Measurements from ENCODE around the gene ARF3.

ARF3 gene

DNA sequence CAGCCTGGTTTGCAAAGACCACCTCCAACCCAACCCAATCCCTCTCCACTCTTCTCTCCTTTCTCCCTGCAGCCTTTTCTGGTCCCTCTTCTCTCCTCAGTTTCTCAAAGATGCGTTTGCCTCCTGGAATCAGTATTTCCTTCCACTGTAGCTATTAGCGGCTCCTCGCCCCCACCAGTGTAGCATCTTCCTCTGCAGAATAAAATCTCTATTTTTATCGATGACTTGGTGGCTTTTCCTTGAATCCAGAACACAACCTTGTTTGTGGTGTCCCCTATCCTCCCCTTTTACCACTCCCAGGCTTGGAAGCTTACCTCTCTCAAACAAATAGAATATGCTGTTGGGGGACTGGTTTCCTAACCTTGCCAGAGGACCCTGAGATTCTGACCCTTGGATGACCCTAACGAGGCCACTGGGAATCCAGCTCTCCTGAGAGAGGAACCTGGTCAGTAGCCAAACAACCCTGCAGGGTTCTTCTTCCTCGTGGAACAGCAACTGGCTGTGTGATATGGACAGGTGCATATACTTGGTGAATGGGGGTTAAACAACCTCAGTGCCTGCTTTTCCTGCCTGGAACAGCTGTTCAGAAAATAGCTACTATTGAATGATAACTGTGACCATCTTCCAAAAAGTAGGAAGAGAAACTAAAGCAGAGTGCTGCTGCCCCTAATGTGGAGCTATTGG is 25.3 kb upstream of the ARF3 start:
- H3K4me3 ChIP-seq (ENCODE audit: low read depth, low read length), result no peak overlapping the region

DNA sequence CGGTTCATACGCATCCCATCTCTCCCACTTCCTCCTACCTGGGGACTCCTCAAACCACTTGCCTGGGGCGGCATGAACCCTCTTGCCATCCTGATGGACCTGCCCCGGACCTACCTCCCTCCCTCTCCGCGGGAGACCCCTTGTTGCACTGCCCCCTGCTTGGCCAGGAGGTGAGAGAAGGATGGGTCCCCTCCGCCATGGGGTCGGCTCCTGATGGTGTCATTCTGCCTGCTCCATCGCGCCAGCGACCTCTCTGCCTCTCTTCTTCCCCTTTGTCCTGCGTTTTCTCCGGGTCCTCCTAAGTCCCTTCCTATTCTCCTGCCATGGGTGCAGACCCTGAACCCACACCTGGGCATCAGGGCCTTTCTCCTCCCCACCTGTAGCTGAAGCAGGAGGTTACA is 24.5 kb upstream of the ARF3 start:
- H3K4me3 ChIP-seq (ENCODE audit: low read depth, low read length), result peak overlapping the region; percentile 4

DNA sequence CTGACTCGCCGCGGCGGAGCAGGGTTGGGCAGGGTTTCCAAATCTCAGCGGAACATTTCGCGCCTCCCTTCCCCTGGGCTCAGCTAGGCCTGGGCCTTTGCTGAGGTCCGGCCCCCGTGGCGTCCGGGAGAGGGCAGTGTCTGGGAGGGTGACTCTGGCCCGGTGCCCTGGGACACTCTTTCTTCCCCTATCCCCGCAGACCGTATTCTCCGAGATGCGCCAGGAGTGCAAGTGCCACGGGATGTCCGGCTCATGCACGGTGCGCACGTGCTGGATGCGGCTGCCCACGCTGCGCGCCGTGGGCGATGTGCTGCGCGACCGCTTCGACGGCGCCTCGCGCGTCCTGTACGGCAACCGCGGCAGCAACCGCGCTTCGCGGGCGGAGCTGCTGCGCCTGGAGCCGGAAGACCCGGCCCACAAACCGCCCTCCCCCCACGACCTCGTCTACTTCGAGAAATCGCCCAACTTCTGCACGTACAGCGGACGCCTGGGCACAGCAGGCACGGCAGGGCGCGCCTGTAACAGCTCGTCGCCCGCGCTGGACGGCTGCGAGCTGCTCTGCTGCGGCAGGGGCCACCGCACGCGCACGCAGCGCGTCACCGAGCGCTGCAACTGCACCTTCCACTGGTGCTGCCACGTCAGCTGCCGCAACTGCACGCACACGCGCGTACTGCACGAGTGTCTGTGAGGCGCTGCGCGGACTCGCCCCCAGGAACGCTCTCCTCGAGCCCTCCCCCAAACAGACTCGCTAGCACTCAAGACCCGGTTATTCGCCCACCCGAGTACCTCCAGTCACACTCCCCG is 23.9 kb upstream of the ARF3 start:
- peak overlapping the region; percentile 48 for H3K4me3 ChIP-seq (ENCODE audit: low read depth, low read length)

DNA sequence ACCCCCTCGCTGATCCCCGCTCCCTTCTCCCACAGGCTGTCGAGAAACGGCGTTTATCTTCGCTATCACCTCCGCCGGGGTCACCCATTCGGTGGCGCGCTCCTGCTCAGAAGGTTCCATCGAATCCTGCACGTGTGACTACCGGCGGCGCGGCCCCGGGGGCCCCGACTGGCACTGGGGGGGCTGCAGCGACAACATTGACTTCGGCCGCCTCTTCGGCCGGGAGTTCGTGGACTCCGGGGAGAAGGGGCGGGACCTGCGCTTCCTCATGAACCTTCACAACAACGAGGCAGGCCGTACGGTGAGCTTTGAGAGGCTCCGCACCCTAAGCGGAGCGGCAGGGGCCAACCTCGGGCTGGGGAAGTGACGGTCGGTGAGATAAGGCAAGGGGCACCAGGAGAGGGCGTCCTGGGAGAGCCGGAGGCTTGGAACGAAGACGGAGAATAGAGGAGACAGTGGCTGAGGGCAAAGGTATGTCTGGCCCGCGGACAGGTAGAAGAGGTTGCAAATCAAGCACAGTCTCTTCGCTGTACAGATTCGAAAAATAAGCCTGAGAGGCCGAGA is 23.2 kb upstream of the ARF3 start:
- H3K4me3 ChIP-seq (ENCODE audit: low read depth, low read length), result peak overlapping the region; percentile 48

DNA sequence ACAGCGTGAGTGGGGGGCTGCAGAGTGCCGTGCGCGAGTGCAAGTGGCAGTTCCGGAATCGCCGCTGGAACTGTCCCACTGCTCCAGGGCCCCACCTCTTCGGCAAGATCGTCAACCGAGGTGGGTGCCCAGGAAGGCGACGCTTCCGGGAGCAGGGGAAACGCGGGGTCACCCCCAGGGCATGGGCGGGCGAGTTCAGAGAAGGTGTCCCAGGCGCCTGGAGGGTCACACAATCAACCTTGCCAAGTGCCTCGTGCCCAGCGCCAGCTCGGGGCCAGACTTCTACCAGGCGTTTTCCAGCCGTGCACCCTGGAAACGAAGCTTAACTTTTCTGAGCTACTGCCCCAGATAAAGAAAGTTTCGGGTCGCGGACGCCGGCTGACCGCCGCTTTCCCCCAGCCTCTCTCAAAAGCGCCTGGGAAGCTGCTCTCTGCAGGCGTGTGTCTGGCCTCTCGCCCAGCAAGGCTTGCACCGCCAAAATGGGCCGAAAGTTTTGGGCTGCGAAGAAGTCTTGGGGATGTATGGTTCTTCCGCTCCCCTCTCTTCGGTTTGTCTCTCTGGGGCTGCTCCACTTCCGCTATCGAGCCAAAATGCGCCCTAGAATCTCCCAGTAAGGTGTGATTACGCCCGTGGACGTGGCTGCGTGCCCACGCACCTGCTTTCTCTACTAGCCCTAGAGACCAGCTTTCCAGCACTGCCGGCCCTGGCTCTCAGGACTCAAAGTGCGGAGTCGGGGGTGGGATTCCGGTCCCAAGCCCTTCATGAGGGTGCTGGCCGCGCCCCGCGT is 22.5 kb upstream of the ARF3 start:
- peak overlapping the region; percentile 1 for H3K4me3 ChIP-seq (ENCODE audit: low read depth, low read length)

DNA sequence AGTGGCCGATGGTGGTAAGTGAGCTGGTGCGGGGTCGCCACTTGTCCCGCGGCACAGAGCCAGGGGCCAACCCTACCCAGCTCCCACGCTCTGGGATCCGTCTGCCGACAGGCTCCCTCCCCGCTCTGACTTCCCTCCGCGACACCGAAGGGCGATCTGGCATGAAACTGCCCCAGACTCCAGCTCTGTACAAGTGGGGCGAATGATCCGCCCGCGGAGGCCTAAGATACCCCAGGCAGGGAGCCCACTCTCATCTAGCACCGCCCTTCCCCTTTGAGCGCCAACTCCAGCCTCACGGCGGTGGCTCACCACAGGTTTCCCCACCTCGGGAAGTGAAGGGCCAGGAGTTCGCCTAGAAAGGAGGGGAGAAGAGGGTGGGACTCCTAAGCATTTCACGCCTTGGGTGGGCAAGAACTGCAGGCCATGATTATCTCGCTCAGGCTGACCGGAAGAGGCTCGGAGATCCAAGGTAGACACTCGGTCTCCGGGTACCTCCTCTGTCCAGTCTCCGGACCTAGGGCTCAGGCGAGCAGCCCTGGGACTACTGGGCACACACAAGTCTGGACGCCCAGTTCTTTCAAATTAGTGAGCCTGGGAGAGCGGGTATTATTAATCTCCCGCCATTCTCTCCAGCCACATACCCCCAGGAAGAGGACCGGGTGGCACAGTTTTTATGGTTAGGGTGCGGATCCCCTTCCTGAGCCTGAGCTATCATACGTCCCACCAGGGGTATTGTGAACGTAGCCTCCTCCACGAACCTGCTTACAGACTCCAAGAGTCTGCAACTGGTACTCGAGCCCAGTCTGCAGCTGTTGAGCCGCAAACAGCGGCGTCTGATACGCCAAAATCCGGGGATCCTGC is 21.7 kb upstream of the ARF3 start:
- H3K4me3 ChIP-seq (ENCODE audit: low read depth, low read length), result no peak overlapping the region

DNA sequence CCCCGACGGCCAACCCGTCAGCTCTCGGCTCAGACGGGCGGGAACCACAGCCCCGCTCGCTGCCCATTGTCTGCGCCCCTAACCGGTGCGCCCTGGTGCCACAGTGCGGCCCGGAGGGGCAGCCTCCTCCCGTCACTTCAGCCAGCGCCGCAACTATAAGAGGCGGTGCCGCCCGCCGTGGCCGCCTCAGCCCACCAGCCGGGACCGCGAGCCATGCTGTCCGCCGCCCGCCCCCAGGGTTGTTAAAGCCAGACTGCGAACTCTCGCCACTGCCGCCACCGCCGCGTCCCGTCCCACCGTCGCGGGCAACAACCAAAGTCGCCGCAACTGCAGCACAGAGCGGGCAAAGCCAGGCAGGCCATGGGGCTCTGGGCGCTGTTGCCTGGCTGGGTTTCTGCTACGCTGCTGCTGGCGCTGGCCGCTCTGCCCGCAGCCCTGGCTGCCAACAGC is 21.0 kb upstream of the ARF3 start, which contains the start of gene WNT1:
Gene WNT1, plus strand, starts transcription at position 32 of the 450 bp plus-strand sequence. Its CDS starts 329 bp downstream, at position 361.
- no peak within 1 kb of the TSS for H3K4me3 ChIP-seq (ENCODE audit: low read depth, low read length)

DNA sequence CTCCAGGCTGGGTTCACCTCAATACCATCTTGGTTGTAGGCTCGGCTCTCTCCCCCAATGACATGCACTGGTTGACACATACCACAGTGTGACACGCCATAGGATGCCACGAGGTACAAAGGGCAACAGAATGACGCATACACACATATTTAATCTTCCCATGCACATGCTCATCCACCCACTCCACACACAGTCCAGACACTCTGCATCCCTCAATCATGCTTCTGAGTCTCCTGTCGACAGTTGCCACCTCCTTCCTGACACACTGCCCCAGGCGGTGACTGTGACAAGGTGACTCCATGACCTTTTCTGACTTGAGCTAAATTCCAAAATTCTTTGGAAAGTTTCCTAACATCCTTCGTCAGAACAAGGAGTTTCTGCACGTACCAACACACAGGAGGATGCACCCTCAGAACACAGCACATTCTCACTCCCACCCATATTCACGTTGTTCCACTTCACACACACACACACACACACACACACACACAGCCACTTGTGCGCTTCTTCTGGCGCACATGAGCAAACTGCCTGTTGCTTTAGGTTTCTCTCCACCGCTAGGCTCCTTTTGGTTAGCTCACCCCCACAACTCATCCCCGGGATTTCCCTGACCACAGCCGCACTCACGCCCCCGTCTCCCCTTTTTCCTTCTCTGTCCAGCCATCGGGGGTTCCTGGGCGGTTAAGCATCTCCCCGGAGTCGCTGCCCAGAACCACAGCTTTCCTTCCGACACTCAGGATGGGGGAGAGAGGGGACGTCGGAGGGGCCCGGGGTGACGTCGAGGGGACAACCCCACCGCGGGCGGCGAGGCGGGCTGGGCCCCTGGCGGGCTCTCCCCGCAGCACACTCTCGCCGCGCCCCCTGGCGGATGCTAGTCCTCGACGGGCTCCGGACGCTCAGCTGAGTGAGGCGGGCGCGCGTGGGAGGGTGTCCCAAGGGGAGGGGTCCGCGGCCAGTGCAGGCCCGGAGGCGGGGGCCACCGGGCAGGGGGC is 20.3 kb upstream of the ARF3 start:
- no peak overlapping the region for H3K4me3 ChIP-seq (ENCODE audit: low read depth, low read length)

DNA sequence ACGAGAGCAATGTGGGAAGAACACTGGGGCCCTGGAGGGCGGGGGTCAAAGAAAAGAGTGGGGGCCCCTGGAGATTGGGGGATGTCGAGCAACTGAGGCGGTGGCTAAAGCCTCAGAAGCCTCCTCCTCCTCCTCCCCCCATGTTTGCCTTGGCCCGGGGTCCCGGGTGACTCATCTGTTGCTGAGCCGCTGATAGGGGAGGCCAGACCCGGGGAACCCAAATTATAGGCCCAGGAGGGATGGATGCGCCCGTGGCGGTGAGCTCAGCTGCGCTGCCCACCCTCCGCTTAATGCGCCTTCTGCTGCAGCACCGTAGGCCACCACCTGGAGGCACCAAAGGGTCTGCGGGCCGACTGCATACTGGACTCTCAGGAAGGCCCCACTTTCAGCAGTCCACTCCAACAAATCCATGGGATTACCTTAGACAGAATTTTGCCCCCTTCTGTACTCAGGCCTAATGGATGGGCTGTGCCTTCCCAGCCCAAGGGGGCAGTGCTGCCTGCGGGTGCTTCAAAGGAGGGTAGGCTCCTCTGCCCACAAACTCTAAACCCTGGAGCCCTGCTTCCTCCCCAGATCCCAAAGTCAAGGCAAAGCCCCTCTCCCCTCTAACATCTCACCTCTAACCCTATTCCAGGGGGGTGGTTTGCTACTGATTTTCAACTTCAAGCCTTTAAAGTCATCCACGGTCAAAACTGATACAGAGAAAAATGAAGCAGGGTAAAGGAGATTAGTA is 16.8 kb upstream of the ARF3 start:
- no peak overlapping the region for H3K4me3 ChIP-seq (ENCODE audit: low read depth, low read length)

DNA sequence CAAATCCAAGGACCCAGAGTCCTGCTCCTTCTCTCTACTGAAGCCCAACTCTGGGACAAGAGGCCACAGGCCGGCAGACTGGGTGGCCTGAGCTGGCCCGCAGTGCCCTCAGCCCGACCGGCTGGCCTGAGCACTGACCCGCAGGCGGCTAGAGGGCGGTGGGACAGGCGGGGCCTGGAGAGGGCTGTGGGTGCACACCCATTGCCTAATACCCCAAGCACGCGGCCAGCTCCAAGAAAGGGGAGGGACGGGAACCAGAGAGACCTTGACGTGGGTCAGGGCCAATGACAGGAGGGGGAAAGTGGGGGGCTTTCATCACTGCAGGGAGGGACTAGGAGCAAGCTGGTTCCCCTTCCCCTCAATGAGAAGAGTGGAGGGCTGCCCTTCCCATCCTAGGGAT is 16.2 kb upstream of the ARF3 start:
- H3K4me3 ChIP-seq (ENCODE audit: low read depth, low read length), result no peak overlapping the region

DNA sequence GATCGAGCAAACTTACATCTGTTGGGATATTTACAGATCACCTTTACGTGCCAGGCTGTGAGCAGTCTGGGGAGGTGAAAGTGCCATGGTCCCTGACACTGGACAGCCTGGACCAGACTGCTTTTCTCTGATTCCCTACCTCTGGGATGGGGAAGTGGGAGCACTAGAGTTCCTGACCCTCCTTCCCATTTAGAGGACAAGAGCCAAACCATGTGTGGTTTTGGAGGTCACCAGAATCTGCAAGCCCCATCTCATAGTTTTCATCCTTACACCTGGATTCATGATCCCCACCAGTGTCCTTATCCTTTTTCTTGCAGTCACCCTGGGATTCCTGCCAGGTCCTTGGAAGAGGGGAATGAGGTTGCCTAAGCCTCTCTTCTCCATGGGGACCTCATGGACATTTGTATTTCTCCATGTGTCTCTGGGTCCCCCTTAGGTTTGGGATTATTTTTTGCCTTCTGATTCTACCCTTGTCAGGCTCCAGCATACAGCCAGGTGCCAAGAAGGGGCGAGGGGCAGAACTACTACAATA is 15.7 kb upstream of the ARF3 start:
- no peak overlapping the region for H3K4me3 ChIP-seq (ENCODE audit: low read depth, low read length)

DNA sequence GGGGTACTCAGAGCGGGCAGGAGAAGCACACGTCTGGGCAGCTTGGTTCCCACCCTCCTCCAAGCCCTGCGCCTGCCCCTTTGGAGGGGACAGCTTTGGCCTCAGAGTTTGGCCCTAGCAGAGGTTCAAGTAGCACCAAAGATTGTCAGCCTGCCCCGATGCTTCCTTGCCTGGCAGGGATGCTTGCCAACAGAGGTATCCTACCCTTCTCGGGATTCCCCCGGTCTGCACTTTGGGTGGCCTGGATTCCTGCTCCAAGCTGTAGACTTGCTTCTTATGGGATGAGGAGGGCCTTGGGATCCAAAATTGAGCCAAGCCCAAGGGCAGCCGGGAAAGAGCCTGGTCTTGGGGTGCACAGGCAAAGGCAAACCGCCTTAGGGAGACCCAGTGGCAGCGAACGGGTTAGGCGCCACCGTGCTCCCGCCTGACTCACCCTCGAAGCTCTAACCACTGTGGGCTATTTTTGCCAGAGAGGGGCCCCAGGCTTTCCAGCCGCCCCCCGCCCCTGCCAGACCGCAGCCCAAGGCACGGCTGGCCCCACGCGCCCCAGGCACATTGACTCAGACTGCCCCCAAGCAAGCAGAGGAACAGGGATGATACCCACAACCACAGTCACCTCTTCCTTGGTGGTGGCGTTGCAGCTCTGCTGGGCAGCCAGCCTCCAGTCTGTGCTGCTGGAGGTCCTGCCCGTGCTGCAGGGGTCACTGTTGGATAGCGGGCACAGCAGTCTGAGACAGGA is 15.1 kb upstream of the ARF3 start:
- H3K4me3 ChIP-seq (ENCODE audit: low read depth, low read length), result no peak overlapping the region

DNA sequence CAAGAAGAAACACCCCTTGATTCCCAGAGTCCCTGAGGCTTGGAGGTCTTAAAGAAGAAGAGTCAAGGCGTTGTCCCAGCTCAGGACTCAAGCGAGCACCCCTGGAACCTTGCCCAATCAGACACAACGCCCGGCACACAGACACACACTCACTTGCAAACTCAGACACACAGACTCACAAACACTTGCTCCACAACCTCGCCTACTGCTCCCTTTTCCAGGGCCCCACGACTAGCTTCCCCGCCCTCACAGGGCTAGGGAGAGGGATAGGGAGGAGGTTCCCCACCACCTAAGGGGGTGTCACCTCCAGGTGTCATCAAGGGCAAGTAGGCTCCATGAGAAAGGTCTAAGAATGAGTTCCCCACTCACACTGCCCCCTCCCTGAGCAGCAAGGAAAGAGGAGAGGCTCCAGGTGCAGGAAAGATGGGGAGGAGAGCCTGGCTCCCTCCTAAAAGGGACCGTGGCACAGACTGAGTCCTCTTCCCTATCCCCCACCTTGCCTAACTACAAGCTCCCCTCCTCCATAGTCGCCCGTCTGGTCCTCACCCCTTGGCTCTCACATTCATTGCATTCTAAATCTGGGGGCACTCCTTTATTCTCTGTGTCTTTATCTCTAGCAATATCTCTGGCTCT is 13.5 kb upstream of the ARF3 start:
- H3K4me3 ChIP-seq (ENCODE audit: low read depth, low read length), result no peak overlapping the region

DNA sequence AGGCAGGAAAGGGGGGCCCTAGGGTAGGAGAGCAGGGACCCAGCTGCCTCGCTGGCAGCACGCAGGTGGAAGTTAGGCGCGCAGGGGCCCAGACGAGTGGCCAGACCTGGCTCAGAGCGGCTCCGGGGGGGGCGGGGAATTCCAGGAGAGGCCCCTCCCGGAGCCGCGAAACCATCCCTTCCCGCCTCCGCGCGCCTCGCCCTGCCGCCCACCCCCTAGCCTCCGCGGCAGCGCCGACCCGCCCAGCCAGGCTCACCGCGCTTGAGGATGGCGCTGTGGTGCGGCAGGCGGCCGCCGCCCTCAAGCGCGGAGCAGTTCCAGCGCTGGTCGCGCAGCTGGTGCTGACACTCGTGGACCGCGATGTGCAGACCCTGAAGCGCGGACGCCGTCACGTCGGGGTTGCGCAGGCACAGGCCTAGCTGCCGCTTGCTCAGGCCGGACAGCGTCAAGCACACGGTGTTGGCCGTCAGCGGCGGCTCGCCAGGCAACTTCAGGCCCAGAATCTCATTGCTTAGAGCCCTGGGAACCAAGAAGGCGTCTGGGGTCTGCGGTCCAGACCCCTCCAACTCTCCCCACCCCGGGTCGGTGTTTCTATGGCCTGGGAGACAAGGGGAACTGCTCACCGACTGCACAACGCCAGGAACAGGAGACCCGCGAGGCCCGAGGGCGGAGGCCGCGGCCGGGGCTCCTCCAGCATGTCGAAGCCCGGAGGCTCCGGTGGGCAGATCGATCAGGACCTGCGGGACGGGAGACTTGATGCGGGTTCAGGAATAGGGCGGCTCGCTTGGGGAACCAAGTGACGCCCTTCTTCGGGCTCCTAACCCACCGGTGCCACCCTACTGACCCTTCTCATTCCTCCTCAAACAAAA is 12.8 kb upstream of the ARF3 start:
- H3K4me3 ChIP-seq (ENCODE audit: low read depth, low read length), result peak overlapping the region; percentile 10

DNA sequence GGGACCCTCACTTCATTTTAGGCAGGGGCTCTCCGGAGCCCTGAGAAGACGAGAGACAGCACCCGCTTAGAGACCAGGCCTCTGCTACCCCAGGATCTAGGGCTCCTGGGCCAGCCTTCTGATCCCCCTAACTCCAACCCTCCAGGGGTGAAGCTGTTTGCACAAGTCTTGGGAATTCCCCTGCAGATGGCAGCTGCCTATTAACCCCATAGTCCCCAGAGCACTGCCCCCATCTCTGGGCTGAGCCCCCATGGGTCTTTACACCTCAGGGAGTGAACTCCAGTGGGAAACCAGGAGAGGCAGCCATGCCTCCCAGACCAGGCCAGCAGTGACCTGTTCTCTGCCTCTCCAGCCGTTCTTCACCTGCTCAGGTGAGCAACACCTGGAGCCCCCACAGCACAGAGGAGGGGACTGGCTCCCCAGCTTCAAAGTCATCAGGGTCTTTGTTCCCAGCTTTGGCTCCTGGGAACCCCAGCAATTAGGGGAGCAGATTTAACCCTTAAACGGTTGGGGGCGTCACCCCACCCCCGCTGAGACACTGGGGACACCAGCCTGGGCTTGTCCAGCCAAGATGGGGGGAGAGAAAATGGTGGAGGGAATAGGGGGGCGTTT is 12.0 kb upstream of the ARF3 start:
- H3K4me3 ChIP-seq (ENCODE audit: low read depth, low read length), result no peak overlapping the region

DNA sequence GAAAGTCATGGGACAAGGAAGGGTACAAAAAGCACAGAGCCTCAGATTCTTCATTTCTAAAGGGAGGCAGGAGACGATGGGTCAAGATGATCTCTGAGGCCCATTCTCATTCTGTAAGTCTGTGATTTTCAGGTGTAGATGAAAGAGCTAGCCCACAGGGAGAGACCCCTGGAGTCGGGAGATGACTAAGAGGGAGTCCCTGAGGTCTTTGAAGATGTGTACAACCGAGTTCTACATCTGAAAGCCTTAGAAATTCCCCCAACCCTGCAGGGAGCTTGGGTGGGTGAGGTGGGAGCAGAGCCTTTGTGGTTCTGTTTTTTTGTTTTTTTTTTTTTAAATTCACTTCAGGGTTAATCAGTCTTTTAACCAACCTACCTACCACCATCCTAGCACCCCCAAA is 11.2 kb upstream of the ARF3 start:
- H3K4me3 ChIP-seq (ENCODE audit: low read depth, low read length), result no peak overlapping the region
